HepG2 (cell line): ENCODE results near the gene ELOVL7. TPM values are rescaled to one million over a fixed set of nuclear protein-coding genes. Genes with fewer than 3 reads are reported as not detected.

ENCODE experiments used
- ATAC-seq: fragments of 200-7000 bp; cut with Tn5 transposase; 3 replicates; pipeline ENCODE4 v1.9.1; 2020; ENCODE audit warnings: mild to moderate bottlenecking, moderate library complexity
- BruUV-seq: library from RNA; stranded (reverse); fragments of 400-500 nt; replicated peaks from 2 replicates; lab custom pipeline; 2021; lab: Mats Ljungman, UMichigan
- CTCF ChIA-PET: fragments of 300-600 bp; formaldehyde crosslinking; extraction: SDS; loops from one replicate; lab custom pipeline; 2021; ENCODE audit warnings: low total read pairs, inconsistent platforms, low intra/inter-chr PET ratio; lab: Yijun Ruan, JAX
- POLR2A ChIA-PET: fragments of 350-600 bp; sonication (Branson Sonifier 250); formaldehyde crosslinking; loops from one replicate; lab custom pipeline; 2020; ENCODE audit warnings: antibody characterized with exemption, inconsistent platforms; lab: Yijun Ruan, JAX
- DNase-seq: peaks from one replicate; pipeline ENCODE4 v3.0.0-alpha.2; 2015; ENCODE audit warnings: low spot score
- FAIRE-seq: peaks from 3 replicates; lab custom pipeline; 2011; peaks lifted over from hg19 to GRCh38; lab: Jason Lieb, UNC
- H2AFZ ChIP-seq: one replicate; pipeline ENCODE4 v1.6.1; 2011; ENCODE audit warnings: low read length, inconsistent platforms
- H3K27ac ChIP-seq: fragments of 300-600 bp; 3 replicates; pipeline ENCODE4 v1.8.0; 2011; ENCODE audit warnings: mixed run types, mild to moderate bottlenecking, mixed read lengths, low read length, inconsistent platforms; ENCODE audit not compliant: insufficient read depth; ENCODE audit errors: extremely low read length
- H3K27me3 ChIP-seq, 2 experiments: fragments of 200-600 bp in 1 of 2; 2 replicates in 1 of 2; 3 replicates in 1 of 2; pipeline versions ENCODE4 v1.6.0 to v1.8.0; 2011; ENCODE audit warnings: low read length in 2 of 2, mild to moderate bottlenecking in 2 of 2, moderate library complexity in 2 of 2, inconsistent platforms in 1 of 2; ENCODE audit not compliant: insufficient read depth in 2 of 2, control insufficient read depth in 1 of 2
- H3K36me3 ChIP-seq, 2 experiments: fragments of 200-600 bp in 1 of 2; replicated peaks in 1 of 2; 2 replicates in 1 of 2; 3 replicates in 1 of 2; pipeline versions ENCODE4 v1.5.1 to v1.8.0; 2011; ENCODE audit warnings: low read length in 2 of 2, inconsistent platforms in 1 of 2; ENCODE audit not compliant: insufficient read depth in 2 of 2, control insufficient read depth in 1 of 2
- H3K4me1 ChIP-seq: 2 replicates; pipeline ENCODE4 v1.5.1; 2012; ENCODE audit warnings: low read length, inconsistent platforms; ENCODE audit not compliant: insufficient read depth
- H3K4me2 ChIP-seq: 2 replicates; pipeline ENCODE4 v1.6.0; 2011; ENCODE audit warnings: low read depth, low read length, inconsistent platforms
- H3K4me3 ChIP-seq, 3 experiments: fragments of 200-600 bp in 1 of 3; sonication (generic), shearing (Covaris generic) in 1 of 3; replicated peaks in 1 of 3; 2 replicates each; pipeline ENCODE4 v1.5.1; 2011 to 2016; ENCODE audit warnings: low read length in 3 of 3, inconsistent platforms in 2 of 3, low read depth in 2 of 3, mild to moderate bottlenecking in 2 of 3, control low read depth in 1 of 3, mixed read lengths in 1 of 3; ENCODE audit not compliant: insufficient read depth in 1 of 3
- H3K79me2 ChIP-seq: one replicate; pipeline ENCODE4 v1.6.1; 2011; ENCODE audit warnings: low read length, inconsistent platforms; ENCODE audit not compliant: insufficient read depth
- H3K9ac ChIP-seq: 2 replicates; pipeline ENCODE4 v1.6.0; 2011; ENCODE audit warnings: mild to moderate bottlenecking, low read depth, low read length, inconsistent platforms; ENCODE audit not compliant: insufficient read depth
- H3K9me3 ChIP-seq: 2 replicates; pipeline ENCODE4 v1.5.1; 2012; ENCODE audit warnings: mild to moderate bottlenecking, low read length
- H4K20me1 ChIP-seq: 2 replicates; pipeline ENCODE4 v1.6.0; 2011; ENCODE audit warnings: inconsistent platforms, mild to moderate bottlenecking, low read length, moderate library complexity; ENCODE audit not compliant: insufficient read depth
- MBD4 ChIP-seq: IDR thresholded peaks from 2 replicates; pipeline ENCODE4 v1.6.1; 2012; ENCODE audit warnings: low read length, inconsistent platforms, borderline replicate concordance
- POLR2G ChIP-seq: fragments of 200-400 bp; formaldehyde crosslinking; IDR thresholded peaks from 2 replicates; pipeline ENCODE4 v1.6.1; 2018; ENCODE audit warnings: mild to moderate bottlenecking, low read depth, low read length, moderate library complexity
- ZNF329 ChIP-seq: sonication (generic); formaldehyde crosslinking; IDR thresholded peaks from 2 replicates; pipeline ENCODE4 v1.9.0; 2021; ENCODE audit warnings: low read depth, mild to moderate bottlenecking, missing genetic modification reagents
- ZNF563 ChIP-seq: sonication (generic); formaldehyde crosslinking; IDR thresholded peaks from 2 replicates; pipeline ENCODE4 v1.8.0; 2022; ENCODE audit warnings: mild to moderate bottlenecking, moderate library complexity, missing genetic modification reagents
- ZNF574 ChIP-seq: sonication (generic); formaldehyde crosslinking; IDR thresholded peaks from 2 replicates; pipeline ENCODE4 v1.4.0; 2020; ENCODE audit warnings: missing genetic modification reagents
- WGBS: methylation state at CpG from one replicate; pipeline ENCODE4 v1.1.6; 2017; ENCODE audit warnings: low lambda C conversion rate; 5-methylcytosine and 5-hydroxymethylcytosine counted together
- in situ Hi-C: cut with HindIII; loops from 2 replicates; pipeline ENCODE4 v1.10.0; 2017; ENCODE audit warnings: low pct_unique_long_range_greater_than_20kb; ENCODE audit not compliant: extremely low pct_ligation_motif_present
- intact Hi-C: fragments of 100-400 bp; cut with micrococcal nuclease; formaldehyde crosslinking; loops from one replicate; pipeline ENCODE4 v1.10.0; 2022; ENCODE audit not compliant: unreplicated experiment
- polyA plus RNA-seq, 8 experiments: library from polyadenylated mRNA; depleted of rRNA in 3 of 8; stranded (reverse) in 7 of 8; unstranded in 1 of 8; fragments of >200 nt; fragmentation: Illumina TruSeq in 4 of 8; extraction: Trizol in 4 of 8; gene quantifications; 2 replicates each; pipeline versions ENCODE4 v1.2.1 to v1.2.3, GENCODE V29; 2011 to 2016; ENCODE audit warnings: low read depth in 4 of 8, missing spikeins in 1 of 8, mixed read lengths in 1 of 8; ENCODE audit not compliant: insufficient read depth in 1 of 8
- total RNA-seq, 5 experiments: library from RNA; depleted of rRNA; stranded (reverse); fragments of >200 nt; fragmentation: Illumina TruSeq; extraction: Trizol; gene quantifications; 2 replicates each; pipeline ENCODE4 v1.2.3, GENCODE V29; 2016; ENCODE audit warnings: low read depth in 1 of 5

The ELOVL7 gene
- total and polyA plus RNA-seq, 2 of the 13 experiments (the other 11 are each of a cell fraction or from before 2014, with no cell fraction given), result 4.5 to 7.3 TPM

- TF ChIP-seq ZNF563, result no peak
- no peak for TF ChIP-seq MBD4
- no peak for TF ChIP-seq POLR2G
- no peak for TF ChIP-seq ZNF329 (CRISPR knock-in tag)
- TF ChIP-seq ZNF574 (CRISPR knock-in tag), result no peak
- in situ Hi-C loops (no loop called here), intact Hi-C loops (no loop called here)
- Histone ChIP-seq H3K79me2 (no peaks in the 10 kb centered on the region), H3K4me3 (no peak overlapping the region), H4K20me1 (no peaks in the 10 kb centered on the region), H2AFZ (no peak overlapping the region), H3K9me3 (no peaks in the 10 kb centered on the region), H3K27me3 (peaks cover 2 to 13% of the 10 kb centered on the region in 2 experiments), H3K9ac (no peak overlapping the region), H3K4me2 (no peak overlapping the region), H3K36me3 (no peaks in the 10 kb centered on the region), H3K4me1 (peaks cover 8% of the 10 kb centered on the region), H3K27ac (no peak overlapping the region)
- DNase-seq, result no peak
- no TSS peak for BruUV-seq
- no peak for ATAC-seq
- 5% methylated on average over 1 of the region's 1 CpG for WGBS
- ChIA-PET CTCF (no interaction called here), POLR2A (no interaction called here)
- no peak for FAIRE-seq
Measured at GRCh38 chr5:60846298-60846697, 2.2 kb upstream of the ELOVL7 start.
